H1 (cell line): ENCODE measurements around the gene CHST8. TPM values are rescaled to one million over a fixed set of nuclear protein-coding genes. Genes with fewer than 3 reads are reported as not detected.

Experiments used
- CBX5 ChIP-seq: fragments of 300-800, 300-1000 bp; sonication (generic); IDR thresholded peaks from 2 replicates; pipeline ENCODE4 v1.7.1; 2016; ENCODE audit warnings: antibody characterized with exemption, low read length, low read depth
- CHD7 ChIP-seq: fragments of 300-600 bp; sonication (generic); IDR thresholded peaks from 2 replicates; pipeline ENCODE4 v1.7.1; 2012; ENCODE audit warnings: low read length, moderate library complexity, mild to moderate bottlenecking, inconsistent platforms; ENCODE audit not compliant: insufficient replicate concordance
- CTBP2 ChIP-seq: IDR thresholded peaks from 2 replicates; pipeline ENCODE4 v1.7.0; 2011; ENCODE audit warnings: borderline replicate concordance, mild to moderate bottlenecking, moderate library complexity, mixed read lengths, low read length; ENCODE audit not compliant: insufficient read depth, insufficient read length
- FOSL1 ChIP-seq: IDR thresholded peaks from 2 replicates; pipeline ENCODE4 v1.6.1; 2011; ENCODE audit warnings: mild to moderate bottlenecking, low read depth, low read length, moderate library complexity; ENCODE audit not compliant: insufficient read depth
- MAFK ChIP-seq: IDR thresholded peaks from 2 replicates; pipeline ENCODE4 v1.6.1; 2012; ENCODE audit warnings: low read depth, mild to moderate bottlenecking, improper control_type of control experiment, low read length
- NRF1 ChIP-seq: IDR thresholded peaks from 2 replicates; pipeline ENCODE4 v1.6.1; 2011; ENCODE audit warnings: mild to moderate bottlenecking, low read depth, low read length, improper control_type of control experiment
- POU5F1 ChIP-seq: IDR thresholded peaks from 2 replicates; pipeline ENCODE4 v1.6.1; 2011; ENCODE audit warnings: low read depth, mild to moderate bottlenecking, low read length, moderate library complexity
- SIRT6 ChIP-seq: IDR thresholded peaks from one replicate; pipeline ENCODE4 v1.7.1; 2012; ENCODE audit warnings: low read length, inconsistent platforms
- TBP ChIP-seq: IDR thresholded peaks from 2 replicates; pipeline ENCODE4 v1.6.1; 2011; ENCODE audit warnings: low read depth, low read length, improper control_type of control experiment
- polyA plus RNA-seq, 7 experiments: library from polyadenylated mRNA; depleted of rRNA in 3 of 7; stranded (reverse) in 5 of 7; unstranded in 2 of 7; fragments of >200 nt in 5 of 7; fragments of 200-250 nt in 2 of 7; gene quantifications; 1 replicate in 5 of 7; 2 replicates in 1 of 7; 4 replicates in 1 of 7; pipeline versions ENCODE4 v1.2.1 to v1.2.3, GENCODE V29; 2011 to 2013; ENCODE audit warnings: missing spikeins in 2 of 7, mixed read lengths in 2 of 7
- total RNA-seq: library from RNA; stranded (reverse); fragmentation: NEBNext Ultra II Directional; extraction: Animal tissue kit (Norgen Biotek cat#: 25700); gene quantifications from 2 replicates; pipeline ENCODE4 v1.2.1, GENCODE V29; 2021

CHST8 gene
- total and polyA plus RNA-seq, 2 of the 8 experiments (the other 6 are each of a cell fraction or from before 2014, with no cell fraction given), result 10.8 to 28.2 TPM

GRCh38 chr19:33795370-33796163 lies 173.8 kb downstream of the CHST8 start (continued):
- TF ChIP-seq CHD7 (no peak), MAFK (no peak), SIRT6 (no peak), NRF1 (no peak), FOSL1 (no peak), CBX5 (no peak), CTBP2 (no peak), TBP (peak; percentile 66; the same call in 1 of the 2 replicates), POU5F1 (no peak)
